HEK293 (cell line): ENCODE measurements around the gene DLG2.

Experiments
- CTCF ChIA-PET: fragments of 350-600 bp; formaldehyde crosslinking; extraction: SDS; loops from one replicate; lab custom pipeline; 2021; ENCODE audit warnings: antibody characterized with exemption; lab: Yijun Ruan, JAX
- POLR2A ChIA-PET: fragments of 300-600 bp; formaldehyde crosslinking; extraction: SDS; loops from one replicate; lab custom pipeline; 2020; ENCODE audit warnings: antibody characterized with exemption, inconsistent platforms; lab: Yijun Ruan, JAX
- H3K27ac ChIP-seq: fragments of 200-500 bp; sonication (Bioruptor generic); 2 replicates; pipeline ENCODE4 v1.5.1; 2014; ENCODE audit warnings: low read depth, low read length, control low read depth, inconsistent platforms; ENCODE audit errors: extremely low read depth
- H3K36me3 ChIP-seq, 2 experiments: fragments of 200-500 bp in 1 of 2; sonication (Bioruptor generic) in 1 of 2; 1 replicate in 1 of 2; 2 replicates in 1 of 2; pipeline ENCODE4 v1.5.1; 2014 to 2017; ENCODE audit warnings: inconsistent platforms in 2 of 2, low read length in 2 of 2; ENCODE audit not compliant: control insufficient read depth in 2 of 2, insufficient read depth in 1 of 2
- H3K4me1 ChIP-seq: fragments of 200-500 bp; sonication (Bioruptor generic); 2 replicates; pipeline ENCODE4 v1.5.1; 2014; ENCODE audit warnings: mild to moderate bottlenecking, low read length, inconsistent platforms; ENCODE audit not compliant: control insufficient read depth, insufficient read depth
- H3K4me3 ChIP-seq: 2 replicates; pipeline ENCODE4 v1.5.1; 2011; ENCODE audit warnings: low read depth, mild to moderate bottlenecking, control low read depth, low read length, moderate library complexity
- H3K9me3 ChIP-seq: fragments of 200-500 bp; sonication (Bioruptor generic); 2 replicates; pipeline ENCODE4 v1.5.1; 2014; ENCODE audit warnings: low read depth, low read length, inconsistent platforms; ENCODE audit not compliant: control insufficient read depth, insufficient read depth
- FEZF1 ChIP-seq: fragments of 450-650 bp; formaldehyde crosslinking; IDR thresholded peaks from 2 replicates; pipeline ENCODE4 v1.5.1; 2016; ENCODE audit warnings: missing biosample characterization, missing genetic modification characterization
- HOXD13 ChIP-seq: sonication (generic); formaldehyde crosslinking; IDR thresholded peaks from 2 replicates; pipeline ENCODE4 v1.8.0; 2022; ENCODE audit warnings: missing genetic modification reagents, borderline replicate concordance
- MZF1 ChIP-seq: fragments of 450-650 bp; formaldehyde crosslinking; IDR thresholded peaks from 2 replicates; pipeline ENCODE4 v1.5.1; 2017; ENCODE audit warnings: missing biosample characterization, missing genetic modification characterization, borderline replicate concordance
- RBAK ChIP-seq: fragments of 450-650 bp; formaldehyde crosslinking; IDR thresholded peaks from 2 replicates; pipeline ENCODE4 v1.5.1; 2016; ENCODE audit warnings: missing biosample characterization, missing genetic modification characterization
- SP2 ChIP-seq: fragments of 450-650 bp; formaldehyde crosslinking; IDR thresholded peaks from 2 replicates; pipeline ENCODE4 v1.5.1; 2016; ENCODE audit warnings: missing biosample characterization, missing genetic modification characterization
- ZNF121 ChIP-seq: fragments of 450-650 bp; formaldehyde crosslinking; IDR thresholded peaks from 2 replicates; pipeline ENCODE4 v1.5.1; 2016; ENCODE audit warnings: missing biosample characterization, missing genetic modification characterization
- ZNF16 ChIP-seq: fragments of 450-650 bp; formaldehyde crosslinking; IDR thresholded peaks from 2 replicates; pipeline ENCODE4 v1.5.1; 2016; ENCODE audit warnings: low read depth, missing biosample characterization, missing genetic modification characterization
- ZNF184 ChIP-seq: fragments of 450-650 bp; IDR thresholded peaks from 2 replicates; pipeline ENCODE4 v1.5.1; 2018; ENCODE audit warnings: missing biosample characterization, mild to moderate bottlenecking, missing genetic modification characterization
- ZNF354C ChIP-seq: fragments of 450-650 bp; formaldehyde crosslinking; IDR thresholded peaks from 2 replicates; pipeline ENCODE4 v1.5.1; 2016; ENCODE audit warnings: missing biosample characterization, missing genetic modification characterization, low read depth, borderline replicate concordance
- ZNF394 ChIP-seq: fragments of 450-650 bp; formaldehyde crosslinking; IDR thresholded peaks from 2 replicates; pipeline ENCODE4 v1.5.1; 2016; ENCODE audit warnings: missing biosample characterization, missing genetic modification characterization, mild to moderate bottlenecking, moderate library complexity, borderline replicate concordance
- ZNF416 ChIP-seq: fragments of 450-650 bp; formaldehyde crosslinking; IDR thresholded peaks from 2 replicates; pipeline ENCODE4 v1.5.1; 2016; ENCODE audit warnings: missing biosample characterization, missing genetic modification characterization
- ZNF571 ChIP-seq: fragments of 450-650 bp; formaldehyde crosslinking; IDR thresholded peaks from 2 replicates; pipeline ENCODE4 v1.5.0; 2017; ENCODE audit warnings: missing biosample characterization, missing genetic modification characterization
- ZNF654 ChIP-seq: fragments of 450-650 bp; formaldehyde crosslinking; IDR thresholded peaks from 2 replicates; pipeline ENCODE4 v1.5.1; 2016; ENCODE audit warnings: low read depth, missing biosample characterization, missing genetic modification characterization
- TF ChIP-seq, protein P1 (sequence below): fragments of 450-650 bp; formaldehyde crosslinking; IDR thresholded peaks from 2 replicates; pipeline ENCODE4 v1.5.1; 2016; ENCODE audit warnings: missing biosample characterization, missing genetic modification characterization
- TF ChIP-seq, protein P2 (sequence below): fragments of 450-650 bp; formaldehyde crosslinking; IDR thresholded peaks from 2 replicates; pipeline ENCODE4 v1.5.1; 2017; ENCODE audit warnings: missing biosample characterization, missing genetic modification characterization
- TF ChIP-seq, protein P3 (sequence below): fragments of 450-650 bp; formaldehyde crosslinking; conservative IDR thresholded peaks from 2 replicates; pipeline ENCODE4 v1.5.1; 2016; ENCODE audit warnings: low read depth, missing biosample characterization, missing genetic modification characterization
- TF ChIP-seq, protein P4 (sequence below): fragments of 450-650 bp; formaldehyde crosslinking; IDR thresholded peaks from 2 replicates; pipeline ENCODE4 v1.5.1; 2016; ENCODE audit warnings: missing biosample characterization, missing genetic modification characterization

Gene DLG2

GRCh38 chr11:85086504-85087284 is 540.5 kb downstream of the DLG2 start:
- TF ChIP-seq ZNF571 (tag by site-specific recombination) (no peak), SP2 (tag by site-specific recombination) (no peak), ZNF654 (no peak), ZNF354C (tag by site-specific recombination) (no peak), ZNF416 (tag by site-specific recombination) (no peak), ZNF121 (no peak), RBAK (tag by site-specific recombination) (no peak)
- TF ChIP-seq, protein P1, sequence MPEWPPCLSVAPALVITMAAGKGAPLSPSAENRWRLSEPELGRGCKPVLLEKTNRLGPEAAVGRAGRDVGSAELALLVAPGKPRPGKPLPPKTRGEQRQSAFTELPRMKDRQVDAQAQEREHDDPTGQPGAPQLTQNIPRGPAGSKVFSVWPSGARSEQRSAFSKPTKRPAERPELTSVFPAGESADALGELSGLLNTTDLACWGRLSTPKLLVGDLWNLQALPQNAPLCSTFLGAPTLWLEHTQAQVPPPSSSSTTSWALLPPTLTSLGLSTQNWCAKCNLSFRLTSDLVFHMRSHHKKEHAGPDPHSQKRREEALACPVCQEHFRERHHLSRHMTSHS: no peak
- TF ChIP-seq, all 188 proteins: peak for 0
- H3K36me3 ChIP-seq: no peaks in the 10 kb centered on the region
- POLR2A ChIA-PET: no interaction called here

GRCh38 chr11:85076535-85077330 is 550.4 kb downstream of the DLG2 start:
- H3K27ac ChIP-seq: 0 out of 2 replicates have a peak overlapping the region, but pooled peaks have one; percentile 17
- H3K4me3 ChIP-seq: no peak overlapping the region
- no peaks in the 10 kb centered on the region for H3K9me3 ChIP-seq
- no peaks in the 10 kb centered on the region for H3K4me1 ChIP-seq
- TF ChIP-seq, protein P2, sequence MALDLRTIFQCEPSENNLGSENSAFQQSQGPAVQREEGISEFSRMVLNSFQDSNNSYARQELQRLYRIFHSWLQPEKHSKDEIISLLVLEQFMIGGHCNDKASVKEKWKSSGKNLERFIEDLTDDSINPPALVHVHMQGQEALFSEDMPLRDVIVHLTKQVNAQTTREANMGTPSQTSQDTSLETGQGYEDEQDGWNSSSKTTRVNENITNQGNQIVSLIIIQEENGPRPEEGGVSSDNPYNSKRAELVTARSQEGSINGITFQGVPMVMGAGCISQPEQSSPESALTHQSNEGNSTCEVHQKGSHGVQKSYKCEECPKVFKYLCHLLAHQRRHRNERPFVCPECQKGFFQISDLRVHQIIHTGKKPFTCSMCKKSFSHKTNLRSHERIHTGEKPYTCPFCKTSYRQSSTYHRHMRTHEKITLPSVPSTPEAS (tag by site-specific recombination): no peak
- TF ChIP-seq, protein P3, sequence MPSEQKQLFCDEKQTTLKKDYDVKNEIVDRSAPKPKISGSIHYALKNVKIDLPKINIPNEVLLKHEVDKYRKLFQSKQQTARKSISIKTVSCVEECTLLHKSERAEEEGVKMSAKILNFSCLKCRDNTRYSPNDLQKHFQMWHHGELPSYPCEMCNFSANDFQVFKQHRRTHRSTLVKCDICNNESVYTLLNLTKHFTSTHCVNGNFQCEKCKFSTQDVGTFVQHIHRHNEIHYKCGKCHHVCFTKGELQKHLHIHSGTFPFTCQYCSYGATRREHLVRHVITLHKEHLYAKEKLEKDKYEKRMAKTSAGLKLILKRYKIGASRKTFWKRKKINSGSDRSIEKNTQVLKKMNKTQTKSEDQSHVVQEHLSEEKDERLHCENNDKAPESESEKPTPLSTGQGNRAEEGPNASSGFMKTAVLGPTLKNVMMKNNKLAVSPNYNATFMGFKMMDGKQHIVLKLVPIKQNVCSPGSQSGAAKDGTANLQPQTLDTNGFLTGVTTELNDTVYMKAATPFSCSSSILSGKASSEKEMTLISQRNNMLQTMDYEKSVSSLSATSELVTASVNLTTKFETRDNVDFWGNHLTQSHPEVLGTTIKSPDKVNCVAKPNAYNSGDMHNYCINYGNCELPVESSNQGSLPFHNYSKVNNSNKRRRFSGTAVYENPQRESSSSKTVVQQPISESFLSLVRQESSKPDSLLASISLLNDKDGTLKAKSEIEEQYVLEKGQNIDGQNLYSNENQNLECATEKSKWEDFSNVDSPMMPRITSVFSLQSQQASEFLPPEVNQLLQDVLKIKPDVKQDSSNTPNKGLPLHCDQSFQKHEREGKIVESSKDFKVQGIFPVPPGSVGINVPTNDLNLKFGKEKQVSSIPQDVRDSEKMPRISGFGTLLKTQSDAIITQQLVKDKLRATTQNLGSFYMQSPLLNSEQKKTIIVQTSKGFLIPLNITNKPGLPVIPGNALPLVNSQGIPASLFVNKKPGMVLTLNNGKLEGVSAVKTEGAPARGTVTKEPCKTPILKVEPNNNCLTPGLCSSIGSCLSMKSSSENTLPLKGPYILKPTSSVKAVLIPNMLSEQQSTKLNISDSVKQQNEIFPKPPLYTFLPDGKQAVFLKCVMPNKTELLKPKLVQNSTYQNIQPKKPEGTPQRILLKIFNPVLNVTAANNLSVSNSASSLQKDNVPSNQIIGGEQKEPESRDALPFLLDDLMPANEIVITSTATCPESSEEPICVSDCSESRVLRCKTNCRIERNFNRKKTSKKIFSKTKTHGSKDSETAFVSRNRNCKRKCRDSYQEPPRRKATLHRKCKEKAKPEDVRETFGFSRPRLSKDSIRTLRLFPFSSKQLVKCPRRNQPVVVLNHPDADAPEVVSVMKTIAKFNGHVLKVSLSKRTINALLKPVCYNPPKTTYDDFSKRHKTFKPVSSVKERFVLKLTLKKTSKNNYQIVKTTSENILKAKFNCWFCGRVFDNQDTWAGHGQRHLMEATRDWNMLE (tag by site-specific recombination): no peak
- no peak for TF ChIP-seq ZNF416 (tag by site-specific recombination)
- TF ChIP-seq ZNF184: no peak
- no peak for TF ChIP-seq FEZF1 (tag by site-specific recombination)
- TF ChIP-seq HOXD13 (CRISPR knock-in tag): no peak
- TF ChIP-seq ZNF16: no peak
- no peak for TF ChIP-seq ZNF394
- no peak for TF ChIP-seq MZF1
- TF ChIP-seq, protein P4, sequence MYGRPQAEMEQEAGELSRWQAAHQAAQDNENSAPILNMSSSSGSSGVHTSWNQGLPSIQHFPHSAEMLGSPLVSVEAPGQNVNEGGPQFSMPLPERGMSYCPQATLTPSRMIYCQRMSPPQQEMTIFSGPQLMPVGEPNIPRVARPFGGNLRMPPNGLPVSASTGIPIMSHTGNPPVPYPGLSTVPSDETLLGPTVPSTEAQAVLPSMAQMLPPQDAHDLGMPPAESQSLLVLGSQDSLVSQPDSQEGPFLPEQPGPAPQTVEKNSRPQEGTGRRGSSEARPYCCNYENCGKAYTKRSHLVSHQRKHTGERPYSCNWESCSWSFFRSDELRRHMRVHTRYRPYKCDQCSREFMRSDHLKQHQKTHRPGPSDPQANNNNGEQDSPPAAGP (tag by site-specific recombination): no peak
- ChIA-PET CTCF (no interaction called here), POLR2A (no interaction called here)
- no peaks in the 10 kb centered on the region for H3K36me3 ChIP-seq

More at GRCh38 chr11:85086504-85087284, 540.5 kb downstream of the DLG2 start:
- Histone ChIP-seq H3K27ac (no peak overlapping the region), H3K4me3 (no peak overlapping the region), H3K9me3 (no peaks in the 10 kb centered on the region), H3K4me1 (no peaks in the 10 kb centered on the region)
- CTCF ChIA-PET: interaction anchor here (0.9 kb wide), 1 partner anchor 90 kb away, joined by 3 read pairs; no protein-coding TSS in a partner anchor
